Measurements from ENCODE around the gene RTP3.

DNA sequence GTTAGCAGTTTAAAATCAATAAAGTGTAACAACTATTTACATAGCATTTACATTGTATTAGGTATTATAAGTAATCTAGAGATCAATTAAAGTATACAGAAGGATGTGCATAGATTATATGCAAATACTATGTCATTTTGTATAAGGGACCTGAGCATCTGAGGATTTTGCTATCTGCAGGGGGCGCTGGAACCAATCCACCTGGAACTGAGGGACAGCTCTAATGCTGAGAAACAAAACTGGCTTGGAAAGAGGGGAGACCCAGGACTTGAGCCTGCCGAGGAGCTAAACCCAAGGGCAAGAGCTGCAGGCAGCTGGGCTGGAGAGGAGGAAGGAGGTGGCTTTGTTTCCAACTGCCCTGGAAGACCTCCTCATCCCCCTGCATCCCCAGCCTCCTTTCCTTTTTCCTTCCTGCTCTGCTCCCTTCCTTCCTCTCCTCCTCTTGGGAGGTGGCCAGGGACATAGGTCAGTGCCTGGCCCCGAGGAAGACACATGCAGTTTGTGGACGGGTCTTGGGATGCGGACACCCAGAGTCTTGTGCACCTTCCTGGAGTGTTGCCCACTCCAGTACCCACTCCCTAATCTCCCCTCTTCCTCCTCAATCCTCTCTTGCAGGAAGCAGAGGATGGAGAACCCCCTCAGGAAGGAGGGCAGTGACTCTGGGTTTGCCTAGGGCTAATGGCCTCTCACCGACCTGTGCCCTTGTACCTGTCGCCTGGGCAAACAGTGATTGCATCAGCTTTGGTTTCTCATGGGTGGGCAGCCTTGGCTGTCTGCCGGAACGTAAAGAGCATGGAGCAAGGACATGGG, 825 bp upstream of the RTP3 start:
- TF ChIP-seq, protein P1, sequence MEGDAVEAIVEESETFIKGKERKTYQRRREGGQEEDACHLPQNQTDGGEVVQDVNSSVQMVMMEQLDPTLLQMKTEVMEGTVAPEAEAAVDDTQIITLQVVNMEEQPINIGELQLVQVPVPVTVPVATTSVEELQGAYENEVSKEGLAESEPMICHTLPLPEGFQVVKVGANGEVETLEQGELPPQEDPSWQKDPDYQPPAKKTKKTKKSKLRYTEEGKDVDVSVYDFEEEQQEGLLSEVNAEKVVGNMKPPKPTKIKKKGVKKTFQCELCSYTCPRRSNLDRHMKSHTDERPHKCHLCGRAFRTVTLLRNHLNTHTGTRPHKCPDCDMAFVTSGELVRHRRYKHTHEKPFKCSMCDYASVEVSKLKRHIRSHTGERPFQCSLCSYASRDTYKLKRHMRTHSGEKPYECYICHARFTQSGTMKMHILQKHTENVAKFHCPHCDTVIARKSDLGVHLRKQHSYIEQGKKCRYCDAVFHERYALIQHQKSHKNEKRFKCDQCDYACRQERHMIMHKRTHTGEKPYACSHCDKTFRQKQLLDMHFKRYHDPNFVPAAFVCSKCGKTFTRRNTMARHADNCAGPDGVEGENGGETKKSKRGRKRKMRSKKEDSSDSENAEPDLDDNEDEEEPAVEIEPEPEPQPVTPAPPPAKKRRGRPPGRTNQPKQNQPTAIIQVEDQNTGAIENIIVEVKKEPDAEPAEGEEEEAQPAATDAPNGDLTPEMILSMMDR (IDR thresholded peaks at IDR 0.05) = peak in 2 of 7 experiments; percentile 9 to 16
- TF ChIP-seq POLR2A (IDR thresholded peaks at IDR 0.05) = no peak

Data from body of pancreas (tissue), 4 donors.